CD4-positive, alpha-beta T cell treated with Interferon gamma for 1 hour (primary cell): ENCODE data around the gene MPDU1.
A peak's percentile ranks its signal among the peaks of the same experiment; 100 is the strongest.

Experiments
- DNase-seq: peaks from one replicate; pipeline ENCODE4 v3.0.0-alpha.2; 2020

The MPDU1 gene

GRCh38 chr17:7560172-7561027 lies 23.3 kb upstream of the MPDU1 start:
- DNase-seq = peak; percentile 61

DNA sequence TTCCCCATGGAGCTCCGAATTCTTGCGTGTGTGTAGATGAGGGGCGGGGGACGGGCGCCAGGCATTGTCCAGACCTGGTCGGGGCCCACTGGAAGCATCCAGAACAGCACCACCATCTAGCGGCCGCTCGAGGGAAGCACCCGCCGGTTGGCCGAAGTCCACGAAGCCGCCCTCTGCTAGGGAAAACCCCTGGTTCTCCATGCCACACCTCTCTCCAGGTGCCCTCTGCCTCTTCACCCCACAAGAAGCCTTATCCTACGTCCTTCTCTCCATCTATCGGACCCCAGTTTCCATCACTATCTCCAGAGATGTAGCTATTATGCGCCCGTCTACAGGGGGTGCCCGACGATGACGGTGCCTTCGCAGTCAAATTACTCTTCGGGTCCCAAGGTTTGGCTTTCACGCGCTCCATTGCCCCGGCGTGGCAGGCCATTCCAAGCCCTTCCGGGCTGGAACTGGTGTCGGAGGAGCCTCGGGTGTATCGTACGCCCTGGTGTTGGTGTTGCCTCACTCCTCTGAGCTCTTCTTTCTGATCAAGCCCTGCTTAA lies 22.6 kb upstream of the MPDU1 start:
- peak; percentile 84 for DNase-seq

GRCh38 chr17:7561589-7562207 lies 22.0 kb upstream of the MPDU1 start, which contains the start of gene SENP3:
SENP3 (plus strand) TSS chr17:7561919; CDS start chr17:7563077, 1,158 bp downstream.
- DNase-seq = peak; percentile 93

- DNase-seq = no peak
Measured at GRCh38 chr17:7562208-7562605, 21.4 kb upstream of the MPDU1 start.

DNA sequence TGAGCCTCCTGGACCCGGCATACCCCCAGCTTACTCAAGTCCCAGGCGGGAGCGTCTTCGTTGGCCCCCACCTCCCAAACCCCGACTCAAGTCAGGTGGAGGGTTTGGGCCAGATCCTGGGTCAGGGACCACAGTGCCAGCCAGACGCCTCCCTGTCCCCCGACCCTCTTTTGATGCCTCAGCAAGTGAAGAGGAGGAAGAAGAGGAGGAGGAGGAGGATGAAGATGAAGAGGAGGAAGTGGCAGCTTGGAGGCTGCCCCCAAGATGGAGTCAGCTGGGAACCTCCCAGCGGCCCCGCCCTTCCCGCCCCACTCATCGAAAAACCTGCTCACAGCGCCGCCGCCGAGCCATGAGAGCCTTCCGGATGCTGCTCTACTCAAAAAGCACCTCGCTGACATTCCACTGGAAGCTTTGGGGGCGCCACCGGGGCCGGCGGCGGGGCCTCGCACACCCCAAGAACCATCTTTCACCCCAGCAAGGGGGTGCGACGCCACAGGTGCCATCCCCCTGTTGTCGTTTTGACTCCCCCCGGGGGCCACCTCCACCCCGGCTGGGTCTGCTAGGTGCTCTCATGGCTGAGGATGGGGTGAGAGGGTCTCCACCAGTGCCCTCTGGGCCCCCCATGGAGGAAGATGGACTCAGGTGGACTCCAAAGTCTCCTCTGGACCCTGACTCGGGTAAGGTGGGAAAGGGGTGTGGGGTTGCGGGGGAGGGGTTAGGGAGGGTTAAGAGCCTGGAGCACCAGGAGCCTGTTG lies 20.4 kb upstream of the MPDU1 start:
- no peak for DNase-seq

GRCh38 chr17:7569571-7569970 lies 14.1 kb upstream of the MPDU1 start:
- DNase-seq = no peak

DNA sequence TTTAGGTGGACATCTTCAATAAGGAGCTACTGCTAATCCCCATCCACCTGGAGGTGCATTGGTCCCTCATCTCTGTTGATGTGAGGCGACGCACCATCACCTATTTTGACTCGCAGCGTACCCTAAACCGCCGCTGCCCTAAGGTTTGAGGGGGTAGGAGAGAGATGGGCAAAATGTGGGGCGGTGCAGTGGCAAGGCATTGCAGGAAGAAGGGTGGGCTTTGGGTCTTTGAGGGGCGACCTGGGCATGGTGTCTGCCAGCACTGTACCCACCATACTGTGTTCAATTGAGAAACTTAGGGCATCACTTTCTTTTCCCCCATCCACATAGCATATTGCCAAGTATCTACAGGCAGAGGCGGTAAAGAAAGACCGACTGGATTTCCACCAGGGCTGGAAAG lies 13.3 kb upstream of the MPDU1 start:
- DNase-seq = no peak

DNA sequence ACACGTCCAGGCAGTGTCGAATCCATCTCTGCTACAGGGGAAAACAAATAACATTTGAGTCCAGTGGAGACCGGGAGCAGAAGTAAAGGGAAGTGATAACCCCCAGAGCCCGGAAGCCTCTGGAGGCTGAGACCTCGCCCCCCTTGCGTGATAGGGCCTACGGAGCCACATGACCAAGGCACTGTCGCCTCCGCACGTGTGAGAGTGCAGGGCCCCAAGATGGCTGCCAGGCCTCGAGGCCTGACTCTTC lies 11.4 kb upstream of the MPDU1 start:
- DNase-seq = no peak

DNA sequence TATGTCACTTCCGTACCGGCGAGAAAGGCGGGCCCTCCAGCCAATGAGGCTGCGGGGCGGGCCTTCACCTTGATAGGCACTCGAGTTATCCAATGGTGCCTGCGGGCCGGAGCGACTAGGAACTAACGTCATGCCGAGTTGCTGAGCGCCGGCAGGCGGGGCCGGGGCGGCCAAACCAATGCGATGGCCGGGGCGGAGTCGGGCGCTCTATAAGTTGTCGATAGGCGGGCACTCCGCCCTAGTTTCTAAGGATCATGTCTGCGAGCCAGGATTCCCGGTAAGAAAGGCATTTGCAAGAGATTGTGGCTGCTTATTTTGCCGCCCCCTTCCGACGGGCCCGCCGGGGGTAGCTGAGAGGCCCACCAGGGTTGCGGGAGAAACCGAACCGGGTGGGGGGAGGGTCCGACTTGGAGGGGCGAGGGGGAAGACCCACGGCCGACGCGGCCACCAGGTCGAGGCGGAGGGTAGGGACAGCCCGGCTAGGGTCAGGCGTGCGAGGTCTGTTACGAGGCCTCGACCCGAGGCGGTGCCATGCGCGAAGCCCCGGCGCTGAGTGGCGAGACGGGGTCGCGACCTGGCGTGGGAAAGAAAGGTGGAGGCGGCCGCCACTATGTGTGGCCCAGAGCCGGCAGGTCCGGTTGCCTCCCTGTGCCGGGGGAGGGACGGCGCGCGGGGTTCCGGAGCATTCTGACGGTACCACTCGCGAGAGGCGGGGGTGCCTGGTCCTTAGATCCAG lies 10.9 kb upstream of the MPDU1 start:
- peak; percentile 100 for DNase-seq

DNA sequence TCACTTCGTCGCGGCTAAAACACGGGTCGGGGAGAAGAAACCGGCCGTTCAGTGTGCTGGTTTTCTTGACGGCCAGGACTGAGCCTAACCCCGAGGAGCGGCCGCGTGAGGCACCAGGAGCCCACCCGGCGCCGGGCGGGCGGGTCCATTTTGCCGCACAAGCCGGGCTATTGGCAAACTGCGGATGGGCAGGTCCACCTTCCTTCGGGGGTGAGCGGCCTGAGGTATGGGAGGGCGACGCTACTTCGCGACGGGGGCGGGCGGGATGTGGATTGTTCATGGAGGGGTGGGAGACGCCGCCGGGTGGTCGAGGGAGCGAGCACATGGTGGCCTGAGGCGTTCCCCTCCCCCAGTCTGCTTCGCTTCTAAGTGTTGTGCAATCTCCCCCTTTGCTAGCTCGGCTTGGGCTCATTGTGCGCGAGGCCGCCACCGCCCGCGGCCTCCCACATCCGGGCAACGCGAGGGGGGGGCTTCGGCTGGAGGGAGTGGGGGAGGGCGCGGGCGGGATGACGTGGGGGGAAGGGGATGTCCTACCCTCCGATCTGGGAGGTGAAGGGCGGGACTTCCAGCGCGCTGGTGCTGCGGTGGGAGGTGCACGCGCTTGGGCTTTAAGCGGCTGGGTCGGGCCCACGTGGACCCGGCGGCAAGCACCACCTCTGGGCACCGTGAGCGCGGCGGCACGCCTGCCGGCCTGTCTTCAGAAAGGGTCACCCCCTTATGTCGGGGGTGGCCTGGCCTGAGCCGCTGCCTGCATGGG lies 10.2 kb upstream of the MPDU1 start:
- peak; percentile 94 for DNase-seq

- DNase-seq = no peak
Measured at GRCh38 chr17:7574176-7574953, 9.3 kb upstream of the MPDU1 start.

GRCh38 chr17:7575481-7575883 lies 8.2 kb upstream of the MPDU1 start:
- DNase-seq = no peak

DNA sequence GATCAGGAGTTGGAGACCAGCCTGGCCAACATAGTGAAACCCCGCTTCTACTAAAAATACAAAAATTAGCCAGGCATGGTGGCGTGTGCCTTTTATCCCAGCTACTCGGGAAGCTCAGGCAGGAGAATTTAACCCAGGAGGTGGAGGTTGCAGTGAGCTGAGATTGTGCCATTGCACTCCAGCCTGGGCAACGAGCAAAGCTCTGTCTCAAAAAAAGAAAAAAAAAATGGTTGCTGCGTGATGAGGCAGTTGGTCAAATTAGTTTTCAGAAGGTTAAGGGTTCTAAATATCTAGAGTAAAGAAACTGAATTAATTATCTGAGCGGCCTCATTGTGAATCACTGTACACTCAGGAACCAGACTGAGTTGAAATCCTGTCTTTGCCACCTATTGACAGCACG lies 7.7 kb upstream of the MPDU1 start:
- no peak for DNase-seq

GRCh38 chr17:7576432-7576937 lies 7.2 kb upstream of the MPDU1 start:
- no peak for DNase-seq

DNA sequence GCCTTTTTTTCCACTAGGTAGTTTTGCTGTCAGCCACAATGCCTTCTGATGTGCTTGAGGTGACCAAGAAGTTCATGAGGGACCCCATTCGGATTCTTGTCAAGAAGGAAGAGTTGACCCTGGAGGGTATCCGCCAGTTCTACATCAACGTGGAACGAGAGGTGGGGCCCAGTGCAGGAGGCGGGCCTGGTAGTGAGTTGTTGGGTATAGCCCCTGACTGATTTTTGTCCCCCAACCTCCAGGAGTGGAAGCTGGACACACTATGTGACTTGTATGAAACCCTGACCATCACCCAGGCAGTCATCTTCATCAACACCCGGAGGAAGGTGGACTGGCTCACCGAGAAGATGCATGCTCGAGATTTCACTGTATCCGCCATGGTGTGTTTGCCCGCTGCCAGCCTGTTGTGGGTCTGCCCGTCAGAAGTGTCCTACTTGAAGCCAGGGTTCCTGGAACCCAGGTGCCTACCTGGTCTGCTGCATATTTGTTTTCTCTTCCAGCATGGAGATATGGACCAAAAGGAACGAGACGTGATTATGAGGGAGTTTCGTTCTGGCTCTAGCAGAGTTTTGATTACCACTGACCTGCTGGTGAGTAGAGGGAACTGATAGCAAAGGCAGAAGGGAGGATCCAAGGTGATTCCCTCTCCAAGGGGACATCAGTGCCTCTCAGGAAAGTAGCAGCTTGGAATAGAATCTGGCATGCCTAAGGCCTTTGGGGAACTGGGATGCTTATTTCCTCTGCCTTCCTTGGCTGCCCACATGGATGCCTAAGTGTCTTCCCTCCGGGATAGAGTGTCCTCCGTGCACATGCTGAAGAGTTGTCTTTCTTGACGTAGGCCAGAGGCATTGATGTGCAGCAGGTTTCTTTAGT lies 6.1 kb upstream of the MPDU1 start:
- no peak for DNase-seq

GRCh38 chr17:7579001-7579833 lies 4.4 kb upstream of the MPDU1 start, which contains the start of gene CD68:
CD68 (plus strand) TSS chr17:7579638; CDS start chr17:7579678, 40 bp downstream.
- peak; percentile 83 for DNase-seq

GRCh38 chr17:7579834-7580603 lies 3.6 kb upstream of the MPDU1 start:
- DNase-seq = peak; percentile 41
